CD1c-positive myeloid dendritic cell (primary cell): ENCODE data around the gene NFIB.

ENCODE experiments used
- DNase-seq: peaks from one replicate; pipeline ENCODE4 v3.0.0-alpha.2; 2016; ENCODE audit errors: extremely low spot score

NFIB gene

GRCh38 chr9:14075218-14075617 is 238.7 kb downstream of the NFIB start:
- no peak for DNase-seq

- DNase-seq = no peak
Measured at GRCh38 chr9:14072850-14073249, 241.1 kb downstream of the NFIB start.

GRCh38 chr9:14071484-14071883 is 242.5 kb downstream of the NFIB start:
- no peak for DNase-seq

GRCh38 chr9:14068690-14069089 is 245.3 kb downstream of the NFIB start:
- DNase-seq = no peak

GRCh38 chr9:14066831-14067230 is 247.1 kb downstream of the NFIB start:
- no peak for DNase-seq

- no peak for DNase-seq
Measured at GRCh38 chr9:14066032-14066431, 247.9 kb downstream of the NFIB start.

- no peak for DNase-seq
Measured at GRCh38 chr9:14064940-14065339, 249.0 kb downstream of the NFIB start.

GRCh38 chr9:14063756-14064155 is 250.2 kb downstream of the NFIB start:
- DNase-seq = no peak

GRCh38 chr9:14062586-14063221 is 251.2 kb downstream of the NFIB start:
- DNase-seq = no peak

GRCh38 chr9:14061936-14062585 is 251.9 kb downstream of the NFIB start:
- no peak for DNase-seq

GRCh38 chr9:14058325-14058688 is 255.6 kb downstream of the NFIB start:
- no peak for DNase-seq

GRCh38 chr9:14057368-14058324 is 256.3 kb downstream of the NFIB start:
- DNase-seq = no peak

- no peak for DNase-seq
Measured at GRCh38 chr9:14056316-14056861, 257.6 kb downstream of the NFIB start.

- DNase-seq = no peak
Measured at GRCh38 chr9:14054096-14054495, 259.8 kb downstream of the NFIB start.

GRCh38 chr9:14052359-14052758 is 261.6 kb downstream of the NFIB start:
- DNase-seq = no peak

- no peak for DNase-seq
Measured at GRCh38 chr9:14051419-14051818, 262.5 kb downstream of the NFIB start.

GRCh38 chr9:14043483-14043882 is 270.5 kb downstream of the NFIB start:
- no peak for DNase-seq

- no peak for DNase-seq
Measured at GRCh38 chr9:14037331-14037730, 276.6 kb downstream of the NFIB start.

GRCh38 chr9:14033067-14033466 is 280.9 kb downstream of the NFIB start:
- no peak for DNase-seq
